Peyer's patch (tissue), 4 donors: Measurements from ENCODE around the gene ANXA1.

Source experiments
- POLR2A ChIP-seq, 2 donors: fragments of 450-650 bp; IDR thresholded peaks; one replicate each; pipeline ENCODE4 v1.5.1; 2017; ENCODE audit warnings: antibody characterized with exemption in 2 of 2, mild to moderate bottlenecking in 2 of 2, moderate library complexity in 2 of 2
- TF ChIP-seq, protein P1 (sequence below), 6 experiments: fragments of 450-650 bp in 4 of 6; fragments of 200-600 bp in 2 of 6; sonication (generic) in 1 of 6; IDR thresholded peaks; one replicate each; pipeline ENCODE4 v1.5.1; 2017 to 2019; ENCODE audit warnings: antibody characterized with exemption in 6 of 6, mild to moderate bottlenecking in 3 of 6, moderate library complexity in 1 of 6

DNA sequence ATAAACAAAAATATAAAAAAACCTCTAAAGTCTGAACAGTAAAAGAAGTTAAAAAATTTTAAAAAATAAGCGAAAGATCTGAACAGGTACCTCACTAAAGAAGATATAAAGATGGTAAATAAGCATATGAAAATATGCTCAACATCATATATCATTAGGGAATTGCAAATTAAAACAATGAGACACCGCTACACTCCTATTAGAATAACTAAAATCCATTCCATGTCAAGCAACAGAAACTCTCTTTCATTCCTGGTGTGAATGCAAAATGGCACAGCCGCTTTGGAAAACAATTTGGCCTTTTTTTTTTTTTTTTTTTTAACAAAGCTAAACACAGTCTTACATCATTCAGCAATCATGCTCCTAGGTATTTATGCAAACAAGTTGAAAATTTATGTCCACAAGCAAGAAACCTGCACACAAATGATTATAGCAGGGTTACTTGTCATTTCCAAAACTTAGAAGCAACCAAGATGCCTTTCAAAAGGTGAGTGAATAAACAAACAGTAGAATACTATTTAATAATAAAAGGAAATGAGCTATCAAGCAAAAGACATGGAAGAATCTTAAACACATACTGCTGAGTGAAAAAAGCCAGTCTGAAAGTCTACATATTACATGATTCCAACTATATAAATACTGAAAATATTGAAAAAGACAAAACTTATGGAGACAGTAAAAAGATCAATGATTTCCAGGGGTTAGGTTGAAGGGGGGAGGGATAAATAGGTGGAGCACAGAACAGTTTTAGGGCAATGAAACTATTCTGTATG, 22.1 kb downstream of the ANXA1 start:
- TF ChIP-seq, protein P1, sequence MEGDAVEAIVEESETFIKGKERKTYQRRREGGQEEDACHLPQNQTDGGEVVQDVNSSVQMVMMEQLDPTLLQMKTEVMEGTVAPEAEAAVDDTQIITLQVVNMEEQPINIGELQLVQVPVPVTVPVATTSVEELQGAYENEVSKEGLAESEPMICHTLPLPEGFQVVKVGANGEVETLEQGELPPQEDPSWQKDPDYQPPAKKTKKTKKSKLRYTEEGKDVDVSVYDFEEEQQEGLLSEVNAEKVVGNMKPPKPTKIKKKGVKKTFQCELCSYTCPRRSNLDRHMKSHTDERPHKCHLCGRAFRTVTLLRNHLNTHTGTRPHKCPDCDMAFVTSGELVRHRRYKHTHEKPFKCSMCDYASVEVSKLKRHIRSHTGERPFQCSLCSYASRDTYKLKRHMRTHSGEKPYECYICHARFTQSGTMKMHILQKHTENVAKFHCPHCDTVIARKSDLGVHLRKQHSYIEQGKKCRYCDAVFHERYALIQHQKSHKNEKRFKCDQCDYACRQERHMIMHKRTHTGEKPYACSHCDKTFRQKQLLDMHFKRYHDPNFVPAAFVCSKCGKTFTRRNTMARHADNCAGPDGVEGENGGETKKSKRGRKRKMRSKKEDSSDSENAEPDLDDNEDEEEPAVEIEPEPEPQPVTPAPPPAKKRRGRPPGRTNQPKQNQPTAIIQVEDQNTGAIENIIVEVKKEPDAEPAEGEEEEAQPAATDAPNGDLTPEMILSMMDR (IDR thresholded peaks at IDR 0.05) = no peak
- no peak for TF ChIP-seq POLR2A (IDR thresholded peaks at IDR 0.05)
